Cortex of kidney (tissue), 1 donor: Measurements from ENCODE around the gene PKN1.
"Not testable (repeated sequence)": the region's sequence is repeated elsewhere in the genome, so short reads cannot be mapped to it uniquely, and the experiment has no call there.

Experiments used
- DNase-seq: peaks from one replicate; lab custom pipeline; 2025; lab: John Stamatoyannopoulos, UW

Gene PKN1

DNA sequence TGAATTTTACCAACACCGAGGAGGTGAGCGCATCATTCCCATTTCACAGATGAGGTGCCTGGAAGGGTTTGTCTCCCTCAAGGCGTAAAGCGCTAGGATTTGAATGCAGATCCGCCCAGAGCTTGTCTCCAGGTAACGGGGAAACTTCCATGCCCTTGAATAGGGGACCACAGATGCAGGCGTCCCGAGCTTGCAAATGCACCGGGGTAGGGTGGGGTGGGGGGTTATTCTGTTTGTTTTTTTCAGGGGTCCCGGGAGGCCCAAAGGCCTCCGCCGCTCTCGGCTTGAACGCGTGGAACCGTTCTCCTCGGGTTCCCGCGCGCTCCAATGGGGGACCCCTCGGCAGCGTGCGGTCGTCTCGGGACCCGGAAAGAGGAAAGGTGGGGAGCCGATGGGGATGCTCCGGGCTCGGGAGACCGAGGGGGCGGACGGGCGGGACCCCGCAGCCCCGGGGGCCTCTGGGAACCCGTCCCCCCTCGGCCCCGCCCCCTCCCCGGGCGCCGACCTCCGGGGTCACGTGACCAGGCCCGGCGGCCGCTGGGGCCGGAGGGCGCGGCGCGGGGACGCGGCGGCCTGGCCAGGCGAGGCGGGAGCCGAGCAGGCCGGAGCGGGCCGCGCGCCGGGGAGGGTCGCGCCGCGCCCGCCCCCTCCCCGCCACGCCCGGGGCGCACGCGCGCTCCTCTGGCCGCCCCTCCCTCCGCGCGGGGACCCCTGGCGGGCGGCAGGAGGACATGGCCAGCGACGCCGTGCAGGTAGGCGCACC lies at the start of gene PKN1:
Gene PKN1 (plus strand): TSS at position 516 of the 763 bp plus-strand sequence. CDS start 216 bp downstream, at position 732.
- no peak for DNase-seq

DNA sequence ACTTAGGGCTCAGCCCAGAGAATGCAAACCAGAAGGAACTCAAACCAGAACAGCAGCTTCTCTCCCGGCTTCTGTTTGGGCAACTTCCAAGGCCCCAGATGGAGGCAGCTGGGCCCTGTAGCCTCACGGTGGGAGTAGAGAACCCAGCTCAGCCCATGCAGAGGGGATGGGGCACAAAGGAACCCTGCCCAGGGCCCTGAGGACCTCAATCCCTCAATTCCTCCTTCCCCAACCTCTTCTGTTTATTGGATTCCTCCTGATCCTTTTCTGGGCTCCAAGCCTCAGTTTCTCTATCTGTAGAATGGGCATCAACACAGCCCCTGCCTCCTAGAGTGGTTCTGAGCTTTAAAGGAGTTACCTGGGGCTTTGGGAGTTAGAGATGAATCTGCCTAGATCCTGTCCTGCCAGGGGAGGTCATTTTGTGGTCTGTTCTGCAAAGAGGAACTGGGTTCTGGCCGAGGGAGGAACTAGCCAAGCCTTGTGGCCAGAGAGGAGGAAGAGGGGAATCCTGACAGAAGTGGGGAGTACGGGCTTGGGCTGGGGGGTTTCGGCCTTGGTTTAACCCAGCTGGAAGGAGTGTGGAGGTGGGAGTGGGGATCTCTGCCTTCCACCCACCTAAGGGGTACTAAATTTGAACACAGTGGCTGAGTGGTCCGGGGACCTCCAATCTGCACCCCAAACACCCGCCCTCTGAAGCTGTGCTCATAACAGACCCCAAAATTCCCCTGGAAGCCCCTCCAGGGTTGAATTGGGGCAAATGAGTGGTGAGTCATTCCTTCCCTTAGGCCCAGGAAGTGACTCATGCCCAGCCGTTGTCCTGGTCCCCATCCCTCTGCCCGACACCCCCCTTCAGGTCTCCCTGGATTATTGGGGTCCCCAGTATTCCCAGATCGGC lies 49.2 kb upstream of the PKN1 start:
- no peak for DNase-seq

DNA sequence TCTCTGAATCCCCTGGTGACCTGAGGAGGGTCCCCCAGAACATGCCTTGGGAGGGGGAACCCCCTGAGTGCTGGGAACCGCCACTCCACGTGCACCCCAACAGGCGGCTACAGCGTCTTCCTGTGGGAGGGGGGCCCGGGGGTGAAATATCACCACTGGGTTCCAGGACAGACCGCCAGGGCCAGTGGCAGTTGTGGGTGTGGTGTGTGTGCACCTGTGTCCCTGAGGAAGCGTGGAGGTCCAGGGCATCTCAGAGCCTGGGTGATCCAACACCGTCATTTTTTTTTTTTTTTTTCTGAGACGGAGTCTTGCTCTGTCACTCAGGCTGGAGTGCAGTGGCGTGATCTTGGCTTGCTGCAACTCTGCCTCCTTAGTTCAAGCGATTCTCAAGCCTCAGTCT lies 47.6 kb upstream of the PKN1 start:
- no peak for DNase-seq

DNA sequence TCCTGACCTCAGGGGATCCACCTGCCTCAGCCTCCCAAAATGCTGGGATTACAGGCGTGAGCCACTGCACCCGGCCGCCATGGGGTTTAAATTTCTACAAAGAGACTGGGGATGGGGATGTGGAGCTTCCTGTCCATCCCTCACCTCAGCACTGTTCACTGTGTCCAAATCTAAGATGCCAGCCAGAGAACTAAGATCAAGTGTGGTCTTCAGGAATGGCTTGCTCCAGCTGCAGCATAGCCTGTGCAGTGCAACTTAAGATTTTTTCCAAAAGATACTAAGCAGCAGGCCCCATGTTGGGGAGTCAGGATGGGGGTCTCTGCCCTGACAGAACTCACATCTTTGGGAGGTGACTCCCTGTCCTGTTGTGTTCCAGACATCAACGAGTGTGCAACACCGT lies 42.6 kb upstream of the PKN1 start:
- DNase-seq, result no peak

DNA sequence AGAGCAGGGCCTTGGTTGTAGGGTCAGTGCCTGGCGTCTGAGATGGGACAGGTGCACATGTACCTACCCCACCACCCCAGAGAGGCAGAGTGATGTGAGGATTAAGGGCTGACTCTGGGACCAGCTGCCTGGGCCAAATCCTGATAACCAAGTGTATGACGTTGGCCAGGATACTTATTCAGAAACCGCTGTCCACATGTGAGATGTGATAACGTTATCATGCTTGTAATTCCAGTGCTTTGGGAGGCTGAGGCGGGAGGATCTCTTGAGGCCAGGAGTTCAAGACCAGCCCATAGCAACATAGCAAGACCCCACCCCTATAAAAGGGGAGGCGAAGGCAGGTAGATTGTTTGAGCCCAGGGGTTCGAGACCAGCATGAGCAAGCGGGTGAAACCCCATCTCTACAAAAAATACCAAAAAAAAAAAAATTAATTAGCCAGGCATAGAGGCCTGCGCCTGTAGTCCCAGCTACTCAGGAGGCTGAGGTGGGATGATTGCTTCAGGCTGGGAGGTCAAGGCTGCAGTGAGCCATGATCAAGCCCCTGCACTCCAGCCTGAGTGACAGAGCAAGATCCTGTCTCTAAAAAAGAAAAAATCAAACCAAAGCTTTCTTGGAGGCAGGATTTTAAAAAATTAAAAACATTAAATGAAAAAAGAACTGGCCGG lies 41.8 kb upstream of the PKN1 start:
- DNase-seq, result no peak

DNA sequence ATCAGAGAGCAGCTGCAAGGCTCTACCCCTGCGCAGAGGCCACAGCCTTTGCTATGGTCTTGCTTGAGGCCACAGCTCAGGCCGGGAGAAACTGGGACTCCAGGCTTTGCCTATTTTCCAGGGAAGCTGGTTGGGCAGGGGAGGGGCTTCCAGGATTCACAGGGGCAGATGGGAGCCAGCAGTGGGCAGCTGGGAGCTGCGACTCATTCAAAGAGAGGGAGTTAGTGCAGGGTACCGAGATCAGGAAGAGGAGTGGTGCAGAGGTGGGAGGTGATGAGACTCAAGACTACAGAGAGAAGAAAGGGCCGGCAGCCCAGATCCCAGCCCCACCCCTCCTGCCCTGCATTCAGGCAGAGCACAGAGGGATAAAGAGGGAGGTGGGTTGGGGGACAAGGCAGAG lies 39.8 kb upstream of the PKN1 start:
- no peak for DNase-seq

DNA sequence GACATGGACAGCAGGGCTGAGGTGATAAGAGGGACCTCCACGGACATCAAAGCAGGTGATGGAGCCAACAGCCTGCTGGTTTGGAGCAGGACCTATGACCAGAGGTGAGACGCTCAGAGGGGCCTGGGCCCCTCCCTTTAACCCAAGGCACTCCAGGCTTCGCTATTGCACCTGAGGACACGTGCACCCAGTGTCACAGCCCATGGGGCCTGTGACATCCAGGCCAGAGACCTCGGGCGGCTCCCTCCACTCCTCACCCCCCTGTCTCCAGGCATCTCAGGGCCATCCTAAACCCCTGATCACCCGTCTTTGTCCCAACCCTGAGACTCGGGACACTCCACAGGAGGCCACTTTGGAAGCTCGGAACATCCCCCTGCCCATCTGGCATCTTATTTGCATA lies 38.9 kb upstream of the PKN1 start:
- no peak for DNase-seq

DNA sequence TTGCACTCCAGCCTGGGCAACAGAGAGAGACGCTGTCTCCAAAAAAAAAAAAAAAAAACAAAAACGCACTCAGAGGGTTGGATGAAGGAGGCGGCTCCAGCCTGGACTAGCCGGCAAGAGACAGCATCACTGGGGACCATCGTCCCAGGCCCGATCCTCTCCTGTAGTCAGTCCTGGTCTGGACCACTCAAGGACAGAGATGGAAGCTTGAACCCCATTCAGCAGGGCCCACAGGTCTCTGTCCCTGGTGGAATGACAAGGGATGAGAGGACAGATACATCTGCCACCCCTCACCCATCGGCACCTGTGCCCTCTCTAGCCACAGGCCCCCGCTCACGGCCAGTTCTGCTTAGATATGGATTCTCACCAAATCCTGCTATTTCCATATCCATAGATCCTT lies 37.8 kb upstream of the PKN1 start:
- DNase-seq, result no peak

DNA sequence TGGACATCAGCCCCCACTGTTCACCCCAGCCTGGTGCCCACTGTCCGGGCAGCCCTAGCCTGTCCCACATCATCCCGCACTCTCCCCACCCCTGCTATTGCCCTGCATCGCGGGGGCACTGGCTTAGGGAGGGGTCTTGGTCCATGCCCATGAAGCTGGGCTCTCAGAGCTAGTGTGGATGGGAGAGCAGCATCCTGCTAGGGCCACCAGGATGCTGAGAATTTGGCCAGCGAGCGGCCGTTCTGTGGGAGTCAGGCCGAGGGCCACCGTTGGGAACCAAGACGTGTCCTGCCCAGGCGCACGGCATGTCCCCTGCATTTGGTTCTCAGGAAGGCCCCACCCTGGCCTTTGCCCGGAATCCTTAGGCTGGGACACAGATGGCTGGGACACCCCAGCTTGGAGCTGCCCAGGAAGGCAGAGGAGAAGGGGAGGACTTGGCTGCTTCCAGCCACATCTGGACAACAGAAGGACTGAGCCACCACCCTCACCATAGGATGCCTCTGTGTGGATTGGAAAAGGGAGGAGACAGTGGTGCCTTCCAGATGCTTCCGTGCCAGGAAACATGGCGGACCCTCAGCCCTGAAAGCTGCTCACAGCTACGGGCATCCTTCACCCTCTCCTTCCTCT lies 37.3 kb upstream of the PKN1 start:
- DNase-seq, result no peak

DNA sequence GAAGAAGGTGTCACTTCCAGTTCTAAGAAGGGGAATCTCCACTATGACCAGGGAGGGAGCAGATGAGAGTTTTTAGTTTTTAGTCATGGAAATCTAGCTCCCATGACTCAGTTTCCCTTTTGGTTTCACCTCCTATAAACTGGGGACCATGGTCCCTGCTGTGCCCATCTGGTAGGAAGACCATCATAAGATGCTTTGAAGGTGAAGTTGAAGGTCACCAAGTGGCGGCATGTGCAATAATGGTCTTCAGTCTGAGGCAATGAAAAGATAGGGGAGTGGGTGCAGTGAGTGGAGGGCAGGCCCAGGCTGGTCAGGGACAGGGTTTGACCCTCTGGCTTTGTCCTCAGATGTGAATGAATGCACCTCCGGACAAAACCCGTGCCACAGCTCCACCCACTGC lies 36.4 kb upstream of the PKN1 start:
- DNase-seq, result not testable (repeated sequence)

DNA sequence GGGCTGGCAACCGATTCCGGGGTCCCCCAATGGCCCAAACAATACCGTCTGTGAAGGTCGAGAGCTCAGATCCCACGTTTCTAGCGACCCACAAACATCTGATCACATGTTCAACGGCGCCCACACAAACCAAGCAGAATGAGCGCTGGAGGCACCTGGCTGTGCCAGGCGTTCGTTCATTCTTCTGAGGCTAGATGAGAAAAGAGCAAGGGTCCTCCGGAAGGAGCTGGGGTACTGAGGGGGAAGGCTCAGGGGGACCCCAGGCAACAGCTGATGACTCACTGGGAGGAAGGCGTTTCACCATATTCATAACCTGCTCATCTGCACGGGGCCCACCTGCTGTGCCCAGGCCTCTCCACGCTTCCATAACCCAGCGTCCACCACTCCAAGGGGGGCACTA lies 35.9 kb upstream of the PKN1 start:
- DNase-seq, result not testable (repeated sequence)

DNA sequence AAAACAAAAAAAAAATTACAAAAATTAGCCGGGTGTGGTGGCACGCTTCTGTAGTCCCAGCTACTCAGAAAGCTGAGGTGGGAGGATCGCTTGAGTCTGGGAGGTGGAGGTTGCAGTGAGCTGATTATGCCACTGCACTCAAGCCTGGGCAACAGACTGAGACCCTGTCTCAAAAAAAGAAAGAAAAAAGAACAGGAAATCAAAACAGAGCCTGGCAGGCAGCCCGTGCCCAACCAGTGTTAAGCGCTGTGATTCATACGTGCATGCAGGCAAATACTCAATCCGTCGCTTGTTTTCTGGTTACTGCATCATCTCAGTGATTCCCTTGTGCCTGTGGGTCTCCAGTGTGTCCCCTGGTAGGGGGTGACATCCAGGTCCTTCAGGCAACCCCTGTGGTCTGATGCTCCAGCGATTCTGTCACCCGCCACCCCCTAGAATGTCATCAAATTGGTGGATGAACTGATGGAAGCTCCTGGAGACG lies 32.1 kb upstream of the PKN1 start:
- DNase-seq, result no peak

DNA sequence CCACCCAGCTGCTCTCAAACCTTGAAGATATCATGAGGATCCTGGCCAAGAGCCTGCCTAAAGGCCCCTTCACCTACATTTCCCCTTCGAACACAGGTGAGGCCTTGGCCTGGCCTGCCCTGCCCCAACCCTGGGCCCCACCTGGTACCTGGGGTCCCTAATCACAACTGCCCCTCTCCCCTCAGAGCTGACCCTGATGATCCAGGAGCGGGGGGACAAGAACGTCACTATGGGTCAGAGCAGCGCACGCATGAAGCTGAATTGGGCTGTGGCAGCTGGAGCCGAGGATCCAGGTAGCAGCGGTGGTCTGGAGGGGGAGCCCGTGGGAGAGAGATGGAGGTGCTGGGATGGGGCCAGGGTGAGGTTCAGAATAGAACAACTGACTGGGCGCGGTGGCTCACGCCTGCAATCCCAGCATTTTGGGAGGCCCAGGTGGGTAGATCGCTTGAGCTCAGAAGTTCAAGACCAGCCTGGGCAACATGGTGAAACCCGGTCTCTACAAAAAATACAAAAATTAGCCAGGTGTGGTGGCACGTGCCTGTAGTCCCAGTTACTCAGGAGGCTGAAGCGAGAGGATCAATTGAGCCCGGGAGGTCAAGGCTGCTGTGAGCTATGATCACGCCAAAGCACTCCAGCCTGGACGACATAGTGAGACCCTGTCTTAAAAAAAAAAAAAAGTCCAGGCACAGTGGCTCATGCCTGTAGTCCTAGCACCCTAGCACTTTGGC lies 31.5 kb upstream of the PKN1 start:
- no peak for DNase-seq

DNA sequence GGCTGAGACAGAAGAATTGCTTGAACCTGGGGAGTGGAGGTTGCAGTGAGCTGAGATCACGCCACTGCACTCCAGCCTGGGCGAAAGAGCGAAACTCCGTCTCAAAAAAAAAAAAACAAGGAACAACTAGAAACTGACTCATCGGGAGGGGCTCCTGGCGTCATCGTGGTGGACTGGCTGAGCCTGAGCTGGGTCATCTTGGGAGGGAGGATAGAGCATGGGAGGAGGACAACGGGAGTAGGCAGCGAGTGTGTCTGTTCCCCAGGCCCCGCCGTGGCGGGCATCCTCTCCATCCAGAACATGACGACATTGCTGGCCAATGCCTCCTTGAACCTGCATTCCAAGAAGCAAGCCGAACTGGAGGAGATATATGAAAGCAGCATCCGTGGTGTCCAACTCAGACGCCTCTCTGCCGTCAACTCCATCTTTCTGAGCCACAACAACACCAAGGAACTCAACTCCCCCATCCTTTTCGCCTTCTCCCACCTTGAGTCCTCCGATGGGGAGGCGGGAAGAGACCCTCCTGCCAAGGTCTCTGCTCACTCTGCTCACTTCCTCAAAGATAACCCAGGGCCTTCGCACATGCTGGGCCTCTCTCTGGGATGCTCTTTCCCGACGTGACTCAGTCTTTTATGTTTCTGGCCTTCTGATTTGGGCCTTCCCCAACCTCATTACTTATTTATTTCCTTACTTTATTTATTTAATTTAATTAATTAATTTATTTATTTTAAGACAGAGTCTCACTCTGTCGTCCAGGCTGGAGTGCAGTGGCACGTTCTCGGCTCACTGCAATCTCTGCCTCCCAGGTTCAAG lies 30.6 kb upstream of the PKN1 start:
- DNase-seq, result no peak

DNA sequence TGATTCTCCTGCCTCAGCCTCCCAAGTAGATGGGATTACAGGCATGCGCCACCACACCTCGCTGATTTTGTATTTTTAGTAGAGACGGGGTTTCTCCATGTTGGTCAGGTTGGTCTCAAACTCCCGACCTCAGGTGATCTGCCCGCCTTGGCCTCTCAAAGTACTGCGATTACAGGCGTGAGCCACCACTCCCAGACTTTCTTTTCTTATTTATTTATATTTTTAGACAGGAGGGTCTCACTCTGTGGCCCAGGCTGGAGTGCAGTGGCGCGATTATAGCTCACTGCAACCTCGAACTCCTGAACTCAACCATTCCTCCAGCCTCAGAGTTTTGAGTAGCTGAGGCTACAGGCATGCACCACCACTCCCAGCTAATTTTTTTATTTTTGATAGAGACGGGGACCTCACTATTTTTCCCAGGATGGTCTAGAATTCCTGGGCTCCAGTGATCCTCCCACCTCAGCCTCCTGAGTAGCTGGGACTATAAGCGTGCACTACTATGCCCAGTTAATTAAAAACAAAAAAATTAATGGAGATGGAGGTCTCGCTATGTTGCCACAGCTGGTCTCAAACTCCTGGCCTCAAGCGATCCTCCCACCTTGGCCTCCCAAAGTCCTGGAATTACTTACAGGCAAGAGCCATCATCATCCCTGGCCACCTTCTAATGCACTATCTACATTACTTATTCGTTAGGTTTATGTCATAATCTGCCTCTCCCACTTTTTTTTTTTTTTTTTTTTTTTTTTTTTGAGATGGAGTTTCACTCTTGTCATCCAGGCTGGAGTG lies 29.8 kb upstream of the PKN1 start:
- not testable (repeated sequence) for DNase-seq

DNA sequence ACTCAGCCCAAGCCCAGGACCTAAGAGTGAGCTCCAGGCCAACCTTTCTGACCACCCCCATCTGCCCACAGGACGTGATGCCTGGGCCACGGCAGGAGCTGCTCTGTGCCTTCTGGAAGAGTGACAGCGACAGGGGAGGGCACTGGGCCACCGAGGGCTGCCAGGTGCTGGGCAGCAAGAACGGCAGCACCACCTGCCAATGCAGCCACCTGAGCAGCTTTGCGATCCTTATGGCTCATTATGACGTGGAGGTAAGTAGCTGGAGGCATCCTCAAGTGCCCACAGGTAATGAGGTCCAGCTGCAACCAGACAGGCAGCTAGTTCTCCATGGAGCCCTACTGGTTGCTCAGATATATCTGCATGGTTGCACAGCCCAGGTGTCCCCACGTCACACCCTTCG lies 28.8 kb upstream of the PKN1 start:
- DNase-seq, result no peak

DNA sequence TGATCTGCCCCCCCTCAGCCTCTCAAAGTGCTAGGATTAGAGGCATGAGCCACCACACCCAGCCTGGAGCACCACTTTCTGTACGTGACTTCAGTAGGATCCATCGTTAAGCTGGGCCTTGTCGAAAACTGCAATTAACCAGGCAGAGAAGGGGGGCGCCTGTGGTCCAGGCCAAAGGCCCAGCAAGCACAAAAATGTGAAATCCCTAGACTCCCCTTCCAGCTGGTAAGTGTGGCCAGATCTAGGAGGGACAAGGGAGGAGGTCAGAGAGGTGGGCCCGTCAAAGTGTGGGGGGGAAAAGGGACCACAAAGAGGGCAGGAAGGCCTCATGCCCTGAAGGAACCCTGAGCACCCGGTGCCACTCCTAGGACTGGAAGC lies 27.7 kb upstream of the PKN1 start:
- no peak for DNase-seq

DNA sequence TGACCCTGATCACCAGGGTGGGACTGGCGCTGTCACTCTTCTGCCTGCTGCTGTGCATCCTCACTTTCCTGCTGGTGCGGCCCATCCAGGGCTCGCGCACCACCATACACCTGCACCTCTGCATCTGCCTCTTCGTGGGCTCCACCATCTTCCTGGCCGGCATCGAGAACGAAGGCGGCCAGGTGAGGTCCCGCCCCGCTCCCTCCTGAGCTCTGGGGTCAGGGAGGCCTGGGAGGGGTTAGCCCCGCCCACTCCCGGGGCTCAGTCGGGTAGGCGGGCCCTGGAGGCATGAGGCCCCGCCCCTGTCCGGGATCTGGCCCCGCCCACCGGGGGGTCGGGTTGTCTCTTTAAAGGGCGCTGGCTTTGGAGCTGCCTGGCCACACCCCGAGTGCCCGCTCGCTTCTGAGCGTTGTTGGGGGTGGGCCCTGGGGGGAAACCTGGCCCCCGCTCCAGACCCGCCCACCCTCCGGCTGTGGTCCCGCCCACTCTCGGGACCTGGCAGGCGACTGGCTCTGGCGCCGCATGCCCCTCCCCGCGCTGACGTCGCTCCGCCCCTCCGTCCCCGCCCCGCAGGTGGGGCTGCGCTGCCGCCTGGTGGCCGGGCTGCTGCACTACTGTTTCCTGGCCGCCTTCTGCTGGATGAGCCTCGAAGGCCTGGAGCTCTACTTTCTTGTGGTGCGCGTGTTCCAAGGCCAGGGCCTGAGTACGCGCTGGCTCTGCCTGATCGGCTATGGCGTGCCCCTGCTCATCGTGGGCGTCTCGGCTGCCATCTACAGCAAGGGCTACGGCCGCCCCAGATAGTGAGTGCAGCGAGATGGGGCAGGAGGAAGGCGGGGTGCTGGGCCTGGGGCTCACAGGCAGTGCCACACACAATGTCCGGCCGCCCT lies 27.1 kb upstream of the PKN1 start:
- DNase-seq, result no peak
